ENCODE results near the gene EWSR1. TPM values are rescaled to one million over a fixed set of nuclear protein-coding genes. Genes with fewer than 3 reads are reported as not detected.

EWSR1 gene
- total and polyA plus RNA-seq, 2 donors (not counting 3 experiments of a cell fraction or from before 2014, with no cell fraction given), result 305 to 588 TPM

DNA sequence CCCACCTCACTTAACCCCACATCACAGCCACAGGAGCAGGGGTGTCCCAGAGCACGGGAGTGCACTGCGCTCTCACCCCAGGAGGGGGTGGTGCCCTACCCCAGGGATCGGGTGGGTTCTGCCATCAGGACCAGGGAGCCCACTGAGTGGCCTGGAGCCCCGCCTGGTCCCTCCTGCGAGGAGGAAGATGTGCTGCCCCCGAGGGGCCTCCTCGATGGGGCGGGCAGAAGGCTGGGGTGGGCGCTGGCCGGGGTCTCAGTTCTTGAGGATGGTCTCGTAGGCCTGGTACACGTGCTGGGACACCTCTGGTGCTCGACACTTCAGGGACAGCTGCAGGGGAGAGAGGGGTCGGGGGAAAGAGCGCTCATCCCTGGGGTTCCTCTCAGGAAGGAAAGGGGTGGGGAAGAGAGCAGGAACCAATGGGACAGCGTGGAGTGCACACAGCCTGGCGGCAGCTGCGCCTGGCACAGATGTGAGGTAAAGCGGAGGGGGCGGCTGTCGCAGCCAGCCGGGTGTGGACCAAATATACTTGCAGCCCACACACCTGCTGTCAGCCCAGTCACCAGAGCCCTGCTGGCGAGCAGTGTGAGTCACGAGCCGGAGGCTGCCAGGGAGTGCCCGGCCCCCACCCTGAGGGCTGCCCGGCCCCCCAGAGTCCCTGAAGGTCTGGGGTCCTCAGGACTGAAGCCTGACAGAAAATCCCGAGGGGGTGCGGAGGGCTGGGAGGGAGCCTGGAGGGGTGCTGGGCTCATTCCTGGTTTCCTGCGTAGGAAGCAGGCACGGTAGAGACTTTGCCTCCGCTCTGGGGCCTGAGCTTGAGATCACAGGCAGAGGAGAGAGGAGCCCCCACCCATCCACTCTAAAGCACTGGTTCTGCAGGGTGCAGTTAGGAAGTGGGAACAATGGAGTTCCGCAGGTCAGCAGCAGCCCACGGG, 60.8 kb downstream of the EWSR1 start:
- Histone ChIP-seq H3K4me2 (ENCODE audit: insufficient read depth, low read length) (no peak overlapping the region), H3K36me3 (ENCODE audit: control insufficient read depth in 2 of 2, extremely low read depth in 1 of 2, insufficient read depth in 2 of 2, low read length in 2 of 2) (peaks cover 4 to 41% of the 10 kb centered on the region in 2 experiments), H3K4me1 (ENCODE audit: control insufficient read depth, extremely low read depth, insufficient read depth, low read length) (peaks cover 10% of the 10 kb centered on the region), H3K4me3 (replicated peaks in 1 of 3; ENCODE audit: insufficient read depth in 1 of 3, low read depth in 1 of 3, low read length in 3 of 3) (no peak overlapping the region), H4K20me1 (replicated peaks; ENCODE audit: control insufficient read depth, extremely low read depth, insufficient read depth, low read length) (no peaks in the 10 kb centered on the region), H3K9ac (replicated peaks; ENCODE audit: extremely low read depth, insufficient read depth, low read length) (no peak overlapping the region), H3K27me3 (ENCODE audit: control insufficient read depth in 2 of 2, insufficient read depth in 2 of 2, low read length in 2 of 2) (no peaks in the 10 kb centered on the region), H3K9me1 (replicated peaks; ENCODE audit: control insufficient read depth, extremely low read depth, insufficient read depth, low read length) (no peaks in the 10 kb centered on the region), H3K27ac (ENCODE audit: insufficient read depth, low read depth, low read length) (no peak overlapping the region), H3K79me2 (ENCODE audit: control insufficient read depth, insufficient read depth, low read length) (no peaks in the 10 kb centered on the region), H3K9me3 (replicated peaks; ENCODE audit: control insufficient read depth, insufficient read depth, low read length) (no peaks in the 10 kb centered on the region), H2AFZ (ENCODE audit: low read depth, low read length) (no peak overlapping the region)
- no TSS peak for BruUV-seq (replicated peaks)
- dilution Hi-C loops (cut with MboI; ENCODE audit: extremely low pct_ligation_motif_present, low sequenced_read_pairs), result no loop called here
- POLR2A ChIA-PET, result no interaction called here
- DNase-seq (ENCODE audit: low read depth, low spot score) (no peak), FAIRE-seq (no peak)
- CTCF ChIA-PET, result no interaction called here
- TF ChIP-seq GATA2 (IDR thresholded peaks at IDR 0.05; ENCODE audit: insufficient read depth, insufficient read length, low read depth, low read length), result no peak
- TF ChIP-seq, protein P1, sequence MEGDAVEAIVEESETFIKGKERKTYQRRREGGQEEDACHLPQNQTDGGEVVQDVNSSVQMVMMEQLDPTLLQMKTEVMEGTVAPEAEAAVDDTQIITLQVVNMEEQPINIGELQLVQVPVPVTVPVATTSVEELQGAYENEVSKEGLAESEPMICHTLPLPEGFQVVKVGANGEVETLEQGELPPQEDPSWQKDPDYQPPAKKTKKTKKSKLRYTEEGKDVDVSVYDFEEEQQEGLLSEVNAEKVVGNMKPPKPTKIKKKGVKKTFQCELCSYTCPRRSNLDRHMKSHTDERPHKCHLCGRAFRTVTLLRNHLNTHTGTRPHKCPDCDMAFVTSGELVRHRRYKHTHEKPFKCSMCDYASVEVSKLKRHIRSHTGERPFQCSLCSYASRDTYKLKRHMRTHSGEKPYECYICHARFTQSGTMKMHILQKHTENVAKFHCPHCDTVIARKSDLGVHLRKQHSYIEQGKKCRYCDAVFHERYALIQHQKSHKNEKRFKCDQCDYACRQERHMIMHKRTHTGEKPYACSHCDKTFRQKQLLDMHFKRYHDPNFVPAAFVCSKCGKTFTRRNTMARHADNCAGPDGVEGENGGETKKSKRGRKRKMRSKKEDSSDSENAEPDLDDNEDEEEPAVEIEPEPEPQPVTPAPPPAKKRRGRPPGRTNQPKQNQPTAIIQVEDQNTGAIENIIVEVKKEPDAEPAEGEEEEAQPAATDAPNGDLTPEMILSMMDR (IDR thresholded peaks at IDR 0.05; ENCODE audit: extremely low read depth in 1 of 2, insufficient read depth in 1 of 2, low read depth in 1 of 2, low read length in 2 of 2), result no peak
- no peak for TF ChIP-seq FOS (IDR thresholded peaks at IDR 0.05; ENCODE audit: borderline replicate concordance, insufficient read depth, low read length)
- TF ChIP-seq, protein P2, sequence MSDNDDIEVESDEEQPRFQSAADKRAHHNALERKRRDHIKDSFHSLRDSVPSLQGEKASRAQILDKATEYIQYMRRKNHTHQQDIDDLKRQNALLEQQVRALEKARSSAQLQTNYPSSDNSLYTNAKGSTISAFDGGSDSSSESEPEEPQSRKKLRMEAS (IDR thresholded peaks at IDR 0.05; ENCODE audit: insufficient read depth, insufficient read length), result no peak
- no peak for TF ChIP-seq EZH2 (IDR thresholded peaks at IDR 0.05; ENCODE audit: borderline replicate concordance, low read depth, low read length, severe bottlenecking)
- TF ChIP-seq JUN (IDR thresholded peaks at IDR 0.05; ENCODE audit: borderline replicate concordance, insufficient read depth, insufficient read length, low read depth), result no peak
- TF ChIP-seq POLR2A (IDR thresholded peaks at IDR 0.05; ENCODE audit: low read depth, low read length), result no peak
- no peak for TF ChIP-seq MYC (IDR thresholded peaks at IDR 0.05; ENCODE audit: low read depth, low read length)
- TF ChIP-seq POLR2AphosphoS5 (IDR thresholded peaks at IDR 0.05; ENCODE audit: insufficient read depth, low read depth, low read length), result no peak
- intact Hi-C loops (cut with micrococcal nuclease), result no loop called here

Measured in endothelial cell of umbilical vein (primary cell).